OCI-LY1 (cell line): ENCODE data around the gene IPO13.
A peak's percentile ranks its signal among the peaks of the same experiment; 100 is the strongest.

ENCODE experiments used
- H2AFZ ChIP-seq: fragments of 200-600 bp; sonication (generic), shearing (Covaris generic); 2 replicates; pipeline ENCODE4 v1.6.0; 2014; ENCODE audit warnings: antibody characterized with exemption, mild to moderate bottlenecking, low read length
- H3F3A ChIP-seq: fragments of 200-600 bp; sonication (generic), shearing (Covaris generic); 2 replicates; pipeline ENCODE4 v1.6.0; 2014; ENCODE audit warnings: mild to moderate bottlenecking, antibody characterized with exemption, low read length, moderate library complexity; ENCODE audit not compliant: insufficient read depth
- H3K27ac ChIP-seq: fragments of 200-600 bp; sonication (generic); 2 replicates; pipeline ENCODE4 v1.5.1; 2014; ENCODE audit warnings: low read length, mixed run types, mild to moderate bottlenecking, low read depth; ENCODE audit not compliant: poor library complexity, severe bottlenecking
- H3K27me3 ChIP-seq: fragments of 200-600 bp; sonication (generic); 2 replicates; pipeline ENCODE4 v1.6.0; 2014; ENCODE audit warnings: antibody characterized with exemption, mild to moderate bottlenecking, low read length, moderate library complexity; ENCODE audit not compliant: insufficient read depth
- H3K36me3 ChIP-seq: fragments of 200-600 bp; sonication (generic); 2 replicates; pipeline ENCODE4 v1.6.1; 2014; ENCODE audit warnings: mild to moderate bottlenecking, antibody characterized with exemption, low read length, moderate library complexity, mixed read lengths; ENCODE audit not compliant: insufficient read depth
- H3K4me1 ChIP-seq: fragments of 200-600 bp; sonication (generic); 2 replicates; pipeline ENCODE4 v1.5.1; 2014; ENCODE audit warnings: mild to moderate bottlenecking, low read length, moderate library complexity; ENCODE audit not compliant: insufficient read depth, severe bottlenecking
- H3K4me2 ChIP-seq: fragments of 200-600 bp; sonication (generic), shearing (Covaris generic); 2 replicates; pipeline ENCODE4 v1.6.1; 2014; ENCODE audit warnings: low read length
- H3K4me3 ChIP-seq: fragments of 200-600 bp; sonication (generic); 2 replicates; pipeline ENCODE4 v1.5.1; 2014; ENCODE audit warnings: low read length, low read depth, mild to moderate bottlenecking, mixed read lengths; ENCODE audit not compliant: poor library complexity, severe bottlenecking
- H3K79me2 ChIP-seq: fragments of 200-600 bp; shearing (Covaris generic); 2 replicates; pipeline ENCODE4 v1.6.1; 2016; ENCODE audit warnings: mixed run types, low read length, mixed read lengths; ENCODE audit not compliant: insufficient read depth
- H3K9ac ChIP-seq: fragments of 200-600 bp; sonication (generic), shearing (Covaris generic); 2 replicates; pipeline ENCODE4 v1.6.1; 2014; ENCODE audit warnings: mild to moderate bottlenecking, low read length, mixed read lengths
- H3K9me2 ChIP-seq: fragments of 200-600 bp; sonication (generic), shearing (Covaris generic); 2 replicates; pipeline ENCODE4 v1.6.1; 2014; ENCODE audit warnings: low read depth, mild to moderate bottlenecking, low read length, mixed read lengths
- H3K9me3 ChIP-seq: fragments of 200-600 bp; shearing (Covaris generic); 2 replicates; pipeline ENCODE4 v1.6.1; 2014; ENCODE audit warnings: low read length, mixed read lengths
- H4K20me1 ChIP-seq: fragments of 200-600 bp; sonication (generic), shearing (Covaris generic); 2 replicates; pipeline ENCODE4 v1.6.0; 2016; ENCODE audit warnings: mild to moderate bottlenecking, low read length; ENCODE audit not compliant: insufficient read depth
- EZH2 ChIP-seq: fragments of 200-600 bp; sonication (generic), shearing (Covaris generic); IDR thresholded peaks from 2 replicates; pipeline ENCODE4 v1.8.0; 2017; ENCODE audit warnings: borderline replicate concordance, mixed run types, mild to moderate bottlenecking, antibody characterized with exemption, low read length, moderate library complexity, mixed read lengths
- TF ChIP-seq, protein P1 (sequence below): fragments of 200-600 bp; sonication (generic), shearing (Covaris generic); IDR thresholded peaks from 2 replicates; pipeline ENCODE4 v1.5.1; 2017; ENCODE audit warnings: mild to moderate bottlenecking, antibody characterized with exemption, low read length, moderate library complexity, mixed read lengths

IPO13 gene

DNA sequence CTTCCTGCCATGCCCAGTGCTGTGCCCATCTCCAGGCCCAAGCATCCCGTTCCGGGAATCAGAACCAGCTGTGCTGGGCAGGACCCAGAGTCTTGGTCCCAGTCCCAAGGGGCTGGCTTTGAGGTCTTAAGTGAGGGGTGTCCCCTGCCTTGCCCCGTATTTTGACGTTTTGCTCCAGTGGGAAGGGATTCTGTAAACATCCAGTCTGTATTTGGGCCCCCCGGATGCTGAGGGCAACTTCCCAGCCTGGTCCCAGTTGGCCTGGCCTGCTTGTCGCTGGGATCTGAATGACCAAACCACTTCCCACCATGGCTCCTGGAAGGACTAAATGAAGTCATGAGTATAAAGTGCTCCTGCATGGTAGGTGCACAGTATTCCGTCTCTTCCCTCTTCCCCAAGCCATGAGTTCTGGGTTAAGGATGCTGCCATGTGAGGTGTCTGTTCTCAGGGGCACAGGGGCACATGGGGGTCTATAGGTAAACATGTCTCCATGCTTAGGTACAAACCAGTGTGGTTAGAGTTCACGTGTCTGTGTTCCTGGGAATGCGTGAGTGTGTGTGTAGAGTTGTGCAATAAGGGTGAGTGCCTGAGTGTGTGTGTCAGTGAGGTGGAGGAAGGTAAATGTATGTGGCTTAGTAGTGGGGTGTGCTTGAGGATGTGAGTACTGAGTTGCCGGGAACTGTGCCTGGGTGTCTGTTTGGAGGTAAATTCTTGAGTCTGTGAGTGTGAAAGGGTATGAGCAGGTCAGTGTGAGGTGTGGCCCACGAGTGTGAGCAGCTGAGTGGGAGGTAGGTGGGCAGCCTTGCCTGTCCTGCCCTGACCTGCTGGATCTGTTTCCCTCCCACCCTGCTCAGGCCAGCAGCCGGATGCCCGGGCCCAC lies 33.7 kb downstream of the IPO13 start:
- no peak overlapping the region for H3K27ac ChIP-seq
- peak overlapping the region; percentile 52; the same call in 1 of the 2 replicates for H3K4me2 ChIP-seq
- TF ChIP-seq EZH2, result no peak
- TF ChIP-seq, protein P1, sequence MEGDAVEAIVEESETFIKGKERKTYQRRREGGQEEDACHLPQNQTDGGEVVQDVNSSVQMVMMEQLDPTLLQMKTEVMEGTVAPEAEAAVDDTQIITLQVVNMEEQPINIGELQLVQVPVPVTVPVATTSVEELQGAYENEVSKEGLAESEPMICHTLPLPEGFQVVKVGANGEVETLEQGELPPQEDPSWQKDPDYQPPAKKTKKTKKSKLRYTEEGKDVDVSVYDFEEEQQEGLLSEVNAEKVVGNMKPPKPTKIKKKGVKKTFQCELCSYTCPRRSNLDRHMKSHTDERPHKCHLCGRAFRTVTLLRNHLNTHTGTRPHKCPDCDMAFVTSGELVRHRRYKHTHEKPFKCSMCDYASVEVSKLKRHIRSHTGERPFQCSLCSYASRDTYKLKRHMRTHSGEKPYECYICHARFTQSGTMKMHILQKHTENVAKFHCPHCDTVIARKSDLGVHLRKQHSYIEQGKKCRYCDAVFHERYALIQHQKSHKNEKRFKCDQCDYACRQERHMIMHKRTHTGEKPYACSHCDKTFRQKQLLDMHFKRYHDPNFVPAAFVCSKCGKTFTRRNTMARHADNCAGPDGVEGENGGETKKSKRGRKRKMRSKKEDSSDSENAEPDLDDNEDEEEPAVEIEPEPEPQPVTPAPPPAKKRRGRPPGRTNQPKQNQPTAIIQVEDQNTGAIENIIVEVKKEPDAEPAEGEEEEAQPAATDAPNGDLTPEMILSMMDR, result no peak
- peak overlapping the region; percentile 56 for H3K4me3 ChIP-seq
- H3K36me3 ChIP-seq, result peaks cover 31% of the 10 kb centered on the region
- peaks cover 32% of the 10 kb centered on the region for H3K4me1 ChIP-seq
- H4K20me1 ChIP-seq, result no peaks in the 10 kb centered on the region
- H3K79me2 ChIP-seq, result no peaks in the 10 kb centered on the region
- H3F3A ChIP-seq, result peaks cover 4% of the 10 kb centered on the region; the same call in 1 of the 2 replicates
- H3K9me2 ChIP-seq, result no peaks in the 10 kb centered on the region
- H2AFZ ChIP-seq, result no peak overlapping the region
- 0 out of 2 replicates have a peak, but pooled peaks cover 8% of the 10 kb centered on the region for H3K27me3 ChIP-seq
- no peak overlapping the region; the same call in 1 of the 2 replicates for H3K9ac ChIP-seq
- no peaks in the 10 kb centered on the region for H3K9me3 ChIP-seq

- no peaks in the 10 kb centered on the region for H4K20me1 ChIP-seq
- H3K27me3 ChIP-seq, result 0 out of 2 replicates have a peak, but pooled peaks cover 8% of the 10 kb centered on the region
- no peak overlapping the region for H3K4me2 ChIP-seq
- H2AFZ ChIP-seq, result no peak overlapping the region
- no peaks in the 10 kb centered on the region for H3K79me2 ChIP-seq
- no peaks in the 10 kb centered on the region for H3K9me2 ChIP-seq
- peaks cover 26% of the 10 kb centered on the region for H3K4me1 ChIP-seq
- H3K4me3 ChIP-seq, result no peak overlapping the region
- no peak for TF ChIP-seq EZH2
- TF ChIP-seq, protein P1, result no peak
- H3K27ac ChIP-seq, result no peak overlapping the region
- peaks cover 26% of the 10 kb centered on the region for H3K36me3 ChIP-seq
- peaks cover 4% of the 10 kb centered on the region; the same call in 1 of the 2 replicates for H3F3A ChIP-seq
- H3K9me3 ChIP-seq, result no peaks in the 10 kb centered on the region
- H3K9ac ChIP-seq, result no peak overlapping the region
Measured at GRCh38 chr1:43981135-43981491, 34.4 kb downstream of the IPO13 start.

GRCh38 chr1:43981636-43982035 lies 34.9 kb downstream of the IPO13 start:
- no peak overlapping the region for H2AFZ ChIP-seq
- H3F3A ChIP-seq, result peaks cover 4% of the 10 kb centered on the region; the same call in 1 of the 2 replicates
- H3K4me1 ChIP-seq, result peaks cover 21% of the 10 kb centered on the region
- 0 out of 2 replicates have a peak, but pooled peaks cover 8% of the 10 kb centered on the region for H3K27me3 ChIP-seq
- no peak overlapping the region for H3K4me2 ChIP-seq
- TF ChIP-seq, protein P1, result no peak
- no peak for TF ChIP-seq EZH2
- no peaks in the 10 kb centered on the region for H3K79me2 ChIP-seq
- H3K9ac ChIP-seq, result no peak overlapping the region
- no peak overlapping the region for H3K27ac ChIP-seq
- peaks cover 21% of the 10 kb centered on the region for H3K36me3 ChIP-seq
- H3K9me3 ChIP-seq, result no peaks in the 10 kb centered on the region
- H3K4me3 ChIP-seq, result no peak overlapping the region
- no peaks in the 10 kb centered on the region for H3K9me2 ChIP-seq
- no peaks in the 10 kb centered on the region for H4K20me1 ChIP-seq
